SH-SY5Y (cell line): ENCODE data around the gene ARHGEF37.

Experiments
- GATA2 ChIP-seq: IDR thresholded peaks from 2 replicates; pipeline ENCODE4 v1.6.1; 2011; ENCODE audit warnings: mild to moderate bottlenecking, low read depth, low read length
- GATA3 ChIP-seq: IDR thresholded peaks from 2 replicates; pipeline ENCODE4 v1.6.1; 2011; ENCODE audit warnings: low read depth, mild to moderate bottlenecking, low read length, moderate library complexity

DNA sequence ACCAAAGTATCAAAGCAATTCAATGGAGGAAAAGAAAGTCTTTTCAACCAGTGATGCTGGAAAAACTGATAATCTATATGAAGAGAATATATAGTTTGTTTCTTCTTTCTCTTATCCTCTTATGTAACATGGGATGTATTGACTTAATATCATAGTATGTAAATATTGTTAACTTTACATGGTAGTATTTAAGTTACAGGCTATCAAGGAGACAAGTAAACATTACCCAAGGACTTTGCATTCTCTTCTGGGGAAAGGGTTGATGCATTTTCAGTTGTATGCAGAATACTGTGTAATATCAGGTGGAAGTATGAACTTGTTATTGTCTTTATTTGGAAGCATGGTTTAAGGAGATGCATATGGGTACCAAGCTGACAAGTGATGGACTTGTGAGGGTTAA is 9.1 kb upstream of the ARHGEF37 start:
- TF ChIP-seq GATA2 (no peak), GATA3 (no peak)
